ENCODE measurements around the gene MUC2. TPM values are rescaled to one million over a fixed set of nuclear protein-coding genes. Genes with fewer than 3 reads are reported as not detected.

MUC2 gene
- total RNA-seq, 1 experiment from 2014 or later, result 0.47 TPM

DNA sequence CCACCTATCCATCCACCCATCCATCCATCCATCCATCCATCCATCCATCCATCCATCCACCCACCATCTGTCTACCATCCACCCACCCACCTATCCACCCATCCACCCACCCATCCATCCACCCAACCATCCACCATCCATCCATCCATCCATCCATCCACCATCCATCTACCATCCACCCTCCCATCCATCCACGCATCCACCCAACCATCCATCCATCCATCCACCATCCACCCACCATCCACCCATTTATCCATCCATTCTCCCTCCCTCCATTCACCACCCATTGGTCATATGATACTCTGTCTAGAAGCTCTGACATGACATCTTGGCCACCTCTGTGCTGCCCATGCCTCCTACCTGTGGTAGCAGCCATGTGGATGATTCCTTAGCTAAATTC, 31.7 kb downstream of the MUC2 start:
- Histone ChIP-seq H3K27me3 (ENCODE audit: insufficient read depth, low read length) (no peaks in the 10 kb centered on the region), H3K36me3 (ENCODE audit: control insufficient read depth in 1 of 2, insufficient read depth in 2 of 2, low read length in 2 of 2) (no peaks in the 10 kb centered on the region), H3K27ac (ENCODE audit: low read depth, low read length) (no peak overlapping the region), H3K4me1 (ENCODE audit: control insufficient read depth in 1 of 2, insufficient read depth in 2 of 2, low read length in 2 of 2) (no peaks in the 10 kb centered on the region), H2AFZ (ENCODE audit: low read depth, low read length, poor library complexity, severe bottlenecking) (no peak overlapping the region), H3K4me3 (replicated peaks in 1 of 2; ENCODE audit: low read depth in 1 of 2, low read length in 2 of 2) (no peak overlapping the region), H3K9me2 (ENCODE audit: insufficient read depth) (no peaks in the 10 kb centered on the region), H4K20me1 (ENCODE audit: insufficient read depth) (no peaks in the 10 kb centered on the region), H3K9me3 (ENCODE audit: control insufficient read depth in 1 of 2, insufficient read depth in 1 of 2, low read depth in 1 of 2, low read length in 2 of 2) (no peaks in the 10 kb centered on the region), H3K9ac (ENCODE audit: low read length) (no peak overlapping the region), H3K79me2 (ENCODE audit: insufficient read depth, low read length) (no peaks in the 10 kb centered on the region), H3K4me2 (ENCODE audit: low read length) (no peak overlapping the region)
- ChIA-PET RAD21 (ENCODE audit: low non-redundant PET in 1 of 2, low total read pairs in 2 of 2, uncharacterized antibody in 2 of 2, unreplicated experiment in 2 of 2) (no interaction called here), CTCF (no interaction called here), POLR2A (no interaction called here)
- ATAC-seq (no peak), DNase-seq (ENCODE audit: low read depth, low spot score) (no peak)
- no TSS peak for BruUV-seq (replicated peaks)
- intact Hi-C loops (cut with micrococcal nuclease), result no loop called here
- TF ChIP-seq ELF1 (IDR thresholded peaks at IDR 0.05; ENCODE audit: borderline replicate concordance, low read depth), result no peak
- no peak for TF ChIP-seq JUND (IDR thresholded peaks at IDR 0.05)

DNA sequence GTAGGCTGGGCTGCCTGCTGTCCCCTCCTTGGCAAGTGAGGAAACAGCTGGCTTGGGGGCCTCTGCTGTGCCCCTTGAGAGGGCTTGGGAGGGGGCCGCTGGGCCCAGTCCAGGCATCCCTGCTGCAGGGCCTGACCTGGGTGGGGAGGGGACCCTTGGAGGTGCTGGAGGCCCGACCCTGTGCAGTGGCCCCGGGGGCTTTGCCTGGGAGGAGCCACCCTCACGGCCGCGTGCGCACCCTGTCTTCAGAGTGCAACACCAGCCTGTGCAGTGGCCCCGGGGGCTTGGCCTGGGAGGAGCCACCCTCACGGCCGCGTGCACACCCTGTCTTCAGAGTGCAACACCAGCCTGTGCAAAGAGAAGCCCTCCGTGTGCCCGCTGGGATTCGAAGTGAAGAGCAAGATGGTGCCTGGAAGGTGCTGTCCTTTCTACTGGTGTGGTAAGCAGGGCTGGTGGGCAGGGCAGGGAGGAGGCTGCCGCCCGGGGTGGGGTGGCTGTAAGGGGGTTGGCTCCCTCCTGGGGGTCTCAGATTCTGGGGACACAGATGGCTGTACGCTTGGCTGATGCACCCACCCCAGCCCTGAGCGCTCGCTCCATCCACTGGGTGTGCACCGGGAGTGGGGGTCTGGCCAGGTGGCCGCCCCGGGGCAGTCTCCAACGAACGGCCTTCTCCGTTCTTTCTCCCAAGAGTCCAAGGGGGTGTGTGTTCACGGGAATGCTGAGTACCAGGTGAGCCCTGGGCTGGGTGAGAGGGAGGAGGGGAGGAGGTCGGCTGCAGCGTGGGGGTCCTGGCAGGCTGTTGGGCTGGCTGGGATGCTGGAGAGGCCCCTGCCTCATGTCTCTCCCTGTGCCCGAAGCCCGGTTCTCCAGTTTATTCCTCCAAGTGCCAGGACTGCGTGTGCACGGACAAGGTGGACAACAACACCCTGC, 32.9 kb downstream of the MUC2 start:
- Histone ChIP-seq H3K4me2 (ENCODE audit: low read length) (no peak overlapping the region), H2AFZ (ENCODE audit: low read depth, low read length, poor library complexity, severe bottlenecking) (no peak overlapping the region), H3K27me3 (ENCODE audit: insufficient read depth, low read length) (no peaks in the 10 kb centered on the region), H3K4me3 (replicated peaks in 1 of 2; ENCODE audit: low read depth in 1 of 2, low read length in 2 of 2) (no peak overlapping the region), H3K9me2 (ENCODE audit: insufficient read depth) (no peaks in the 10 kb centered on the region), H3K9me3 (ENCODE audit: control insufficient read depth in 1 of 2, insufficient read depth in 1 of 2, low read depth in 1 of 2, low read length in 2 of 2) (no peaks in the 10 kb centered on the region), H3K79me2 (ENCODE audit: insufficient read depth, low read length) (no peaks in the 10 kb centered on the region), H3K4me1 (ENCODE audit: control insufficient read depth in 1 of 2, insufficient read depth in 2 of 2, low read length in 2 of 2) (no peaks in the 10 kb centered on the region), H3K27ac (ENCODE audit: low read depth, low read length) (no peak overlapping the region), H4K20me1 (ENCODE audit: insufficient read depth) (no peaks in the 10 kb centered on the region), H3K9ac (ENCODE audit: low read length) (no peak overlapping the region), H3K36me3 (ENCODE audit: control insufficient read depth in 1 of 2, insufficient read depth in 2 of 2, low read length in 2 of 2) (no peaks in the 10 kb centered on the region)
- intact Hi-C loops (cut with micrococcal nuclease), result no loop called here
- DNase-seq (ENCODE audit: low read depth, low spot score) (no peak), ATAC-seq (no peak)
- CTCF ChIA-PET, result no interaction called here
- RAD21 ChIA-PET (ENCODE audit: low non-redundant PET in 1 of 2, low total read pairs in 2 of 2, uncharacterized antibody in 2 of 2, unreplicated experiment in 2 of 2), result no interaction called here
- POLR2A ChIA-PET, result no interaction called here
- no TSS peak for BruUV-seq (replicated peaks)
- no peak for TF ChIP-seq SP1 (IDR thresholded peaks at IDR 0.05; ENCODE audit: low read depth)
- no peak for TF ChIP-seq EGR1 (IDR thresholded peaks at IDR 0.05; ENCODE audit: low read depth)
- no peak for TF ChIP-seq SIN3A (IDR thresholded peaks at IDR 0.05; ENCODE audit: low read depth)
- TF ChIP-seq ELF1 (IDR thresholded peaks at IDR 0.05; ENCODE audit: borderline replicate concordance, low read depth), result no peak
- TF ChIP-seq POLR2AphosphoS5 (IDR thresholded peaks at IDR 0.05; ENCODE audit: low read depth, low read length), result no peak
- no peak for TF ChIP-seq EZH2 (IDR thresholded peaks at IDR 0.05)
- no peak for TF ChIP-seq EZH2phosphoT487 (IDR thresholded peaks at IDR 0.05; ENCODE audit: borderline replicate concordance)
- no peak for TF ChIP-seq ZFX (IDR thresholded peaks at IDR 0.05)
- TF ChIP-seq JUND (IDR thresholded peaks at IDR 0.05), result no peak
- TF ChIP-seq, protein P1, sequence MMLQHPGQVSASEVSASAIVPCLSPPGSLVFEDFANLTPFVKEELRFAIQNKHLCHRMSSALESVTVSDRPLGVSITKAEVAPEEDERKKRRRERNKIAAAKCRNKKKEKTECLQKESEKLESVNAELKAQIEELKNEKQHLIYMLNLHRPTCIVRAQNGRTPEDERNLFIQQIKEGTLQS (IDR thresholded peaks at IDR 0.05), result no peak
- TF ChIP-seq, protein P2, sequence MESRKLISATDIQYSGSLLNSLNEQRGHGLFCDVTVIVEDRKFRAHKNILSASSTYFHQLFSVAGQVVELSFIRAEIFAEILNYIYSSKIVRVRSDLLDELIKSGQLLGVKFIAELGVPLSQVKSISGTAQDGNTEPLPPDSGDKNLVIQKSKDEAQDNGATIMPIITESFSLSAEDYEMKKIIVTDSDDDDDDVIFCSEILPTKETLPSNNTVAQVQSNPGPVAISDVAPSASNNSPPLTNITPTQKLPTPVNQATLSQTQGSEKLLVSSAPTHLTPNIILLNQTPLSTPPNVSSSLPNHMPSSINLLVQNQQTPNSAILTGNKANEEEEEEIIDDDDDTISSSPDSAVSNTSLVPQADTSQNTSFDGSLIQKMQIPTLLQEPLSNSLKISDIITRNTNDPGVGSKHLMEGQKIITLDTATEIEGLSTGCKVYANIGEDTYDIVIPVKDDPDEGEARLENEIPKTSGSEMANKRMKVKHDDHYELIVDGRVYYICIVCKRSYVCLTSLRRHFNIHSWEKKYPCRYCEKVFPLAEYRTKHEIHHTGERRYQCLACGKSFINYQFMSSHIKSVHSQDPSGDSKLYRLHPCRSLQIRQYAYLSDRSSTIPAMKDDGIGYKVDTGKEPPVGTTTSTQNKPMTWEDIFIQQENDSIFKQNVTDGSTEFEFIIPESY (IDR thresholded peaks at IDR 0.05; ENCODE audit: extremely low read depth, insufficient replicate concordance, low read length), result no peak
- no peak for TF ChIP-seq CBX3 (IDR thresholded peaks at IDR 0.05; ENCODE audit: low read depth)
- no peak for TF ChIP-seq POLR2A (IDR thresholded peaks at IDR 0.05; ENCODE audit: borderline replicate concordance, extremely low read depth, insufficient read depth, insufficient read length)
- TF ChIP-seq TCF7L2 (IDR thresholded peaks at IDR 0.05; ENCODE audit: borderline replicate concordance, extremely low read depth, insufficient read depth, insufficient read length), result no peak
- TF ChIP-seq, protein P3, sequence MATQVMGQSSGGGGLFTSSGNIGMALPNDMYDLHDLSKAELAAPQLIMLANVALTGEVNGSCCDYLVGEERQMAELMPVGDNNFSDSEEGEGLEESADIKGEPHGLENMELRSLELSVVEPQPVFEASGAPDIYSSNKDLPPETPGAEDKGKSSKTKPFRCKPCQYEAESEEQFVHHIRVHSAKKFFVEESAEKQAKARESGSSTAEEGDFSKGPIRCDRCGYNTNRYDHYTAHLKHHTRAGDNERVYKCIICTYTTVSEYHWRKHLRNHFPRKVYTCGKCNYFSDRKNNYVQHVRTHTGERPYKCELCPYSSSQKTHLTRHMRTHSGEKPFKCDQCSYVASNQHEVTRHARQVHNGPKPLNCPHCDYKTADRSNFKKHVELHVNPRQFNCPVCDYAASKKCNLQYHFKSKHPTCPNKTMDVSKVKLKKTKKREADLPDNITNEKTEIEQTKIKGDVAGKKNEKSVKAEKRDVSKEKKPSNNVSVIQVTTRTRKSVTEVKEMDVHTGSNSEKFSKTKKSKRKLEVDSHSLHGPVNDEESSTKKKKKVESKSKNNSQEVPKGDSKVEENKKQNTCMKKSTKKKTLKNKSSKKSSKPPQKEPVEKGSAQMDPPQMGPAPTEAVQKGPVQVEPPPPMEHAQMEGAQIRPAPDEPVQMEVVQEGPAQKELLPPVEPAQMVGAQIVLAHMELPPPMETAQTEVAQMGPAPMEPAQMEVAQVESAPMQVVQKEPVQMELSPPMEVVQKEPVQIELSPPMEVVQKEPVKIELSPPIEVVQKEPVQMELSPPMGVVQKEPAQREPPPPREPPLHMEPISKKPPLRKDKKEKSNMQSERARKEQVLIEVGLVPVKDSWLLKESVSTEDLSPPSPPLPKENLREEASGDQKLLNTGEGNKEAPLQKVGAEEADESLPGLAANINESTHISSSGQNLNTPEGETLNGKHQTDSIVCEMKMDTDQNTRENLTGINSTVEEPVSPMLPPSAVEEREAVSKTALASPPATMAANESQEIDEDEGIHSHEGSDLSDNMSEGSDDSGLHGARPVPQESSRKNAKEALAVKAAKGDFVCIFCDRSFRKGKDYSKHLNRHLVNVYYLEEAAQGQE (IDR thresholded peaks at IDR 0.05; ENCODE audit: low read depth), result no peak
